OCI-LY3 (cell line): ENCODE results near the gene ZNF175.

Experiments used
- H2AFZ ChIP-seq: fragments of 200-600, 300-600 bp; shearing (Covaris generic); 2 replicates; pipeline ENCODE4 v1.6.0; 2014; ENCODE audit warnings: antibody characterized with exemption, low read depth, low read length
- H3K27ac ChIP-seq: fragments of 200-600, 300-600 bp; sonication (generic); 2 replicates; pipeline ENCODE4 v1.5.1; 2014; ENCODE audit warnings: mild to moderate bottlenecking, low read length, moderate library complexity, mixed read lengths
- H3K27me3 ChIP-seq: fragments of 200-600, 300-600 bp; sonication (generic); 2 replicates; pipeline ENCODE4 v1.6.1; 2014; ENCODE audit warnings: low read depth, low read length, mixed read lengths
- H3K36me3 ChIP-seq: fragments of 200-600, 300-600 bp; sonication (generic); replicated peaks from 2 replicates; pipeline ENCODE3; 2014; ENCODE audit warnings: low read depth, low read length, mixed read lengths
- H3K4me1 ChIP-seq: fragments of 300-600, 200-600 bp; sonication (generic); 2 replicates; pipeline ENCODE4 v1.6.1; 2014; ENCODE audit warnings: low read length, mixed read lengths
- H3K4me2 ChIP-seq: fragments of 200-600, 300-600 bp; sonication (generic); 2 replicates; pipeline ENCODE4 v1.6.1; 2014; ENCODE audit warnings: low read length, mixed read lengths
- H3K4me3 ChIP-seq: fragments of 300-600, 200-600 bp; sonication (generic); 2 replicates; pipeline ENCODE4 v1.5.1; 2014; ENCODE audit warnings: antibody characterized with exemption, mild to moderate bottlenecking, low read length, moderate library complexity
- H3K79me2 ChIP-seq: fragments of 300-600, 200-600 bp; shearing (Covaris generic); 2 replicates; pipeline ENCODE4 v1.6.1; 2014; ENCODE audit warnings: mild to moderate bottlenecking, low read length, mixed read lengths
- H3K9ac ChIP-seq: fragments of 300-600, 200-600 bp; shearing (Covaris generic); 2 replicates; pipeline ENCODE4 v1.6.0; 2014; ENCODE audit warnings: mild to moderate bottlenecking, low read length, moderate library complexity
- H3K9me3 ChIP-seq: fragments of 200-600, 300-600 bp; shearing (Covaris generic); 2 replicates; pipeline ENCODE4 v1.6.1; 2014; ENCODE audit warnings: low read length, mixed read lengths; ENCODE audit not compliant: insufficient read depth
- H4K20me1 ChIP-seq: fragments of 200-600, 300-600 bp; sonication (generic); 2 replicates; pipeline ENCODE4 v1.6.1; 2016; ENCODE audit warnings: low read length, mixed read lengths; ENCODE audit not compliant: insufficient read depth
- CTCF ChIP-seq: fragments of 200-600, 300-600 bp; sonication (generic); IDR thresholded peaks from 2 replicates; pipeline ENCODE4 v1.5.1; 2014; ENCODE audit warnings: antibody characterized with exemption, low read length, low read depth
- EZH2phosphoT487 ChIP-seq: fragments of 200-600 bp; shearing (Covaris generic); IDR thresholded peaks from 2 replicates; pipeline ENCODE4 v1.6.1; 2018; ENCODE audit warnings: antibody characterized with exemption, mixed run types, low read depth

The ZNF175 gene

GRCh38 chr19:51535535-51535934 lies 35.5 kb upstream of the ZNF175 start:
- Histone ChIP-seq H3K9me3 (no peaks in the 10 kb centered on the region), H3K4me2 (peak overlapping the region; percentile 44), H3K27me3 (peaks cover 42% of the 10 kb centered on the region), H3K4me1 (peaks cover 34% of the 10 kb centered on the region), H2AFZ (no peak overlapping the region), H3K27ac (peak overlapping the region; percentile 39), H3K36me3 (no peaks in the 10 kb centered on the region), H3K4me3 (peak overlapping the region; percentile 1; the same call in 1 of the 2 replicates), H3K9ac (no peak overlapping the region), H4K20me1 (no peaks in the 10 kb centered on the region), H3K79me2 (no peaks in the 10 kb centered on the region)
- TF ChIP-seq EZH2phosphoT487 (no peak), CTCF (no peak)

GRCh38 chr19:51539821-51540366 lies 31.2 kb upstream of the ZNF175 start:
- Histone ChIP-seq H3K27me3 (peaks cover 23% of the 10 kb centered on the region), H3K27ac (no peak overlapping the region), H3K36me3 (no peaks in the 10 kb centered on the region), H3K4me1 (peaks cover 17% of the 10 kb centered on the region), H2AFZ (no peak overlapping the region), H3K9ac (no peak overlapping the region), H3K4me3 (no peak overlapping the region), H4K20me1 (no peaks in the 10 kb centered on the region), H3K4me2 (no peak overlapping the region), H3K79me2 (no peaks in the 10 kb centered on the region), H3K9me3 (no peaks in the 10 kb centered on the region)
- no peak for TF ChIP-seq CTCF
- no peak for TF ChIP-seq EZH2phosphoT487

GRCh38 chr19:51541458-51542357 lies 29.4 kb upstream of the ZNF175 start:
- Histone ChIP-seq H3K4me2 (no peak overlapping the region), H3K4me1 (no peaks in the 10 kb centered on the region), H3K9me3 (no peaks in the 10 kb centered on the region), H3K27me3 (peaks cover 38% of the 10 kb centered on the region), H2AFZ (no peak overlapping the region), H3K79me2 (no peaks in the 10 kb centered on the region), H4K20me1 (peaks cover 2% of the 10 kb centered on the region; the same call in 1 of the 2 replicates), H3K36me3 (no peaks in the 10 kb centered on the region), H3K27ac (no peak overlapping the region), H3K4me3 (no peak overlapping the region), H3K9ac (no peak overlapping the region)
- no peak for TF ChIP-seq EZH2phosphoT487
- TF ChIP-seq CTCF, result no peak

GRCh38 chr19:51542699-51543098 lies 28.4 kb upstream of the ZNF175 start:
- Histone ChIP-seq H2AFZ (no peak overlapping the region), H3K9me3 (no peaks in the 10 kb centered on the region), H3K4me1 (no peaks in the 10 kb centered on the region), H4K20me1 (peaks cover 2% of the 10 kb centered on the region; the same call in 1 of the 2 replicates), H3K36me3 (no peaks in the 10 kb centered on the region), H3K4me3 (no peak overlapping the region), H3K9ac (no peak overlapping the region), H3K4me2 (no peak overlapping the region), H3K27me3 (peaks cover 48% of the 10 kb centered on the region), H3K79me2 (no peaks in the 10 kb centered on the region), H3K27ac (no peak overlapping the region)
- TF ChIP-seq EZH2phosphoT487 (no peak), CTCF (no peak)
